Activated T-cell treated with anti-CD3 and anti-CD28 coated beads for 4 hours (primary cell): ENCODE results near the gene ZNF791.
"Not testable (repeated sequence)": the region's sequence is repeated elsewhere in the genome, so short reads cannot be mapped to it uniquely, and the experiment has no call there.

ENCODE experiments used
- DNase-seq: peaks from one replicate; pipeline ENCODE4 v3.0.0-alpha.2; 2020

The ZNF791 gene

DNA sequence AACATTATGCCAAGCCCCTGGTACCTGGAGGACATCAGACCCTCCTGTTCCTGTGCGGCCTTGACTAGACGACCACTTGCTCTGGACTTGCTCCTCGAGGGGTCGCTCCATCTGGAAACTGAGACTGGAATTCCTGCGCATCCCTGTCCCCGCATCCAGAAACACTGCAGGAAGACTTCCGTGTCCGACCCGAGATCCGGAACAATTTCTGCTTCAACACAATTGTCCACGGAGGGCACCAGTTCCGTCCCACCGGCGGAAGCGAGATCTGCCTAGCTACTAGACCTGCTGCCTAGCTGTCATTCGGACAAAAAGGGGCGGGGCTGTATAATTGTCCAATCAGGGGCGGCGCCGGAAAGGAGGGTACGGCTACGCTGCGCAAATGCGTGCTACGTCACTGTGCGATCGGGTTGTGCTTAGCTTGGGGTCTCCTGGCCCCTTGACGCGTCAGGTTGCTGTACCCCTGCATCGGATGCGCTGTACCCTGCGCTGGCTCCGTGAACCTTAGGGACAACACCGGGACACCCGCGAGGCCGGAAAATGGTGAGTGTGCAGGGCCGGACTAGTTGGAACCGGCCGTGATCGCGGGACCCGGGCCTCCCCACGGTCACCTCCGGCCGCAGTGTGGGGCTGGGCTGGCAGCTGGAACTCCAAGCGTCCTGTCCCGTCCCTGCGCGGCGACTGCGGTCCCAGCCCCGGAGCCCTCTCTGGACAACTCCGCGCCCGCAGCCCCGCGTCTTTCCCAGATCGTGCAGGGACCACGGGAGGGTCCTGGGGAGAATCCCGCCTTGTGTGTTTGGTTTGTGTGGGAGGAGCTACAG is at the start of gene ZNF791, which contains the start of gene ZNF490:
Gene ZNF791, plus strand, starts transcription at position 381 of the 821 bp plus-strand sequence. Its CDS starts 160 bp downstream, at position 541.
Gene ZNF490, minus strand, starts transcription at position 274 of the 821 bp plus-strand sequence. Its CDS starts 133 bp downstream, at position 141.
- peak; percentile 96 for DNase-seq

DNA sequence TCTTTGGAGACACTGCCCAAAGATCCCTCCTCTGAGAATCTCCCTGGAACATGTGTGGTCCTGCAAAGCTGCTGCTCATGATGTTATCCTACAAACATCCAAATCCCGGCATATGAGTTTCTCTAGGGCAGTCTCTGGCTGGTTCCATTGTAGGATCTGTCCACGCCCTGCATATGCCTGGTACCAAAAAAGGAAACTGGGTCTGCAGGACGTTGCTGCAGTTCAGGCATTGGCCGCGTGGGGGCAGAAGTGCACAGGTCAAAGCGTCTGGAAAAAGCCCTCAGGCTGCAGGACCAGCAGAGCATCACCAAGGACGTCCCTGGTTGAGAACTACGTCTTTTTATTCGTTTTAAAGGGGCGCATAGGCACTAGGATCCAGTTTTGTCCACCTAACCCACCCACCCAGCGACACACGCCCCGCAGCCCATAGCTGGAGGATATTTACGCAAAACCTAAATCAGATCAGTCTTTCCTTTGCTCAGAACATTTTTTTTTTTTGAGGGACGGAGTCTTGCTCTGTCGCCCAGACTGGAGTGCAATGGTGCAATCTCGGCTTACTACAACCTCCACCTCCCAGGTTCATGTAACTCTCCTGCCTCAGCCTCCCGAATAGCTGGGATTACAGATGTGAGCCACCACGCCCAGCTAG is 46.6 kb upstream of the ZNF791 start:
- peak; percentile 94 for DNase-seq

DNA sequence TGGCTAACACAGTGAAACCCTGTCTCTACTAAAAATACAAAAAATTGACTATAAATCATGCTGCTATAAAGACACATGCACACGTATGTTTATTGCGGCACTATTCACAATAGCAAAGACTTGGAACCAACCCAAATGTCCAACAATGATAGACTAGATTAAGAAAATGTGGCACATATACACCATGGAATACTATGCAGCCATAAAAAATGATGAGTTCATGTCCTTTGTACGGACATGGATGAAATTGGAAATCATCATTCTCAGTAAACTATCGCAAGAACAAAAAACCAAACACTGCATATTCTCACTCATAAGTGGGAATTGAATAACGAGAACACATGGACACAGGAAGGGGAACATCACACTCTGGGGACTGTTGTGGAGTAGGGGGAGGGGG is 44.3 kb upstream of the ZNF791 start:
- DNase-seq, result not testable (repeated sequence)

DNA sequence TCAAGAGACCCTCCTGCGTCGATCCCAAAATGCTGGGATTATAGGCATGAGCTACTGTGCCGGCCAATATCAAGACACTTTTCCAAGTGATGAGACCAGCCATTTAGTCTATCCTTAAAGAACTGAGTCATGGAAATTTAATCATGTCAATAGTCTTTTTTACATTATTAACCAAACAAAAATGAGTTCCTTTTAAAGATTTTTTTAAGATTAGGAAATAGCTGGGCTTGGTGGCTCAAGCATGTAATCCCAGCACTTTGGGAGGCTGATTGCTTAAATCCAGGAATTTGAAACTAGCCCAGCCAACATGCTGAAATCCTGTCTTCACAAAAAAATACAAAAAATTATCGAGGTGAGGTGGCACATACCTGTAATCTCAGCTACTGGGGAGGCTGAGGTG is 42.8 kb upstream of the ZNF791 start:
- no peak for DNase-seq

DNA sequence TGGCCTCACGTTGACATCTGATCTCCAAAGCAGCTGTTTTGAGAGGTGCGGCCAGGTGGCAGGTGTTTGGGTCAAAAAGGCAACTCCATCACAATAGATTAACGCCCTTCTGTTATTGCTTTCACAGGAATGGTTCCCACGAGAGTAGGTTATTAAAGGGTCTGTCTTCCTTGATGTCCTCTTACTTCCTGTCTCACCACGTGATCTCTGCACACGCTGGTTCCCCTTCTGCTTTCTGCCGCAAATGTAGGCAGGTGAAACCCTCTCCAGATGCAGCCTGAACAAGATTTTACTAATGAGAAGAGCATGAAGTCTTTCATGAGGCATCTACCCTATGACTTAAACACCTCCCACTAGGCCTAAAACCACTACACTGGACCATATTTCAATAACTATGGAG is 36.7 kb upstream of the ZNF791 start:
- DNase-seq, result no peak

DNA sequence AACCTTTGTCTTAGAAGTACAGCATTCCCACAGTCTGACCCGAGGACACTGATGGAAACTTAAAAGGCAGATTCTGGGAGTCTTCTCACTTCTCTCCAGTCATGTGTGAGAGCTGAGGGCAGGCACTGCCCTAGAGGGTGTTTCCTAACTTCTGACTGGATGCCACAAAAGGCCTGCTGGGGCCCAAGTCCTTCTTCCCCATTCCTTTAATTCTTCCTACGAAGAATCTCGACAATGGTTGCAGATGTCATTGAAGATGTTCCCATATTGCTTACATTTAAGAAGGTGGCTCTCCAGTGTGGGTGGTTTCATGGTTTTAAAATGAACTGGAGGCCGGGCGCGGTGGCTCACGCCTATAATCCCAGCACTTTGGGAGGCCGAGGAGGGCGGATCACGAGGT is 32.1 kb upstream of the ZNF791 start:
- DNase-seq, result no peak

DNA sequence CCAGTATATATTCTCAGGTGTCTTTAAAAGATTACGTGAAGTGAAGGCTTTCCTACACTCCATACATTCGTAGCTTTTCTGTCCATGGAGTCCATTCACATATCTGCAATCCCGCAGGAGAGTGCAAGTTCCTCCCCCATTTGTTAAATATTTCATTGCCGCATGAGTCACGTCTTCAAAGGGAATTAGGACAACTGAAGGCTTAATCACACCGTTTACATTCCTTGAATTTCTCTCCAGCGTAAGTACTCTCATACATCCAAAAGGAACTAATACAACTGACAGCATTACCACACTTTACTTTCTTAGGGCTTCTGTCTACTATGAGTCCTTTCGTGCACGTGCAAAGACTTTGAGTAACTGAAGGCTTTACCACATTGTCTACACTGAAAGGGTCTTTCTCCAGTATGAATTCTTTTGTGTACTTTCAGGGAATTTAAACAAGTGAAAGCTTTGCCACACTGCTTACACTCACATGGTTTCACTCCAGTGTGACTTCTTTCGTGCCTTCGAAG is 30.5 kb upstream of the ZNF791 start:
- DNase-seq, result no peak

DNA sequence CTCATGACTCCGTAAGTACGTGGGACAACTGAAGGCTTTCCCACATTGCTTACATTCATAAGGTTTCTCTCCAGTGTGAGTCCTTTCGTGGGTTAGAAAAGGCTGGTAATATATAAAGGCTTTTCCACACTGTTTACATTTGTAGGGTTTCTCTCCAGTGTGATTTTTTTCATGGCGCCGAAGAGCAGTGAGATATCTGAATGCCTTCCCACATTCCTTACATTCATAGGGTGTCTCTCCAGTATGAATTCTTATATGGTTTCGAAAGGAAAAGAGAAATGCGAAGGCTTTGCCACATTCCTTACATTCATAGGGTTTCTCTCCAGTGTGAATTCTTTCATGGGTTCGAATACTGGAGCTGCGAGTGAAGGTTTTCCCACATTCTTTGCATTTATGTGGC is 29.6 kb upstream of the ZNF791 start:
- DNase-seq, result no peak

DNA sequence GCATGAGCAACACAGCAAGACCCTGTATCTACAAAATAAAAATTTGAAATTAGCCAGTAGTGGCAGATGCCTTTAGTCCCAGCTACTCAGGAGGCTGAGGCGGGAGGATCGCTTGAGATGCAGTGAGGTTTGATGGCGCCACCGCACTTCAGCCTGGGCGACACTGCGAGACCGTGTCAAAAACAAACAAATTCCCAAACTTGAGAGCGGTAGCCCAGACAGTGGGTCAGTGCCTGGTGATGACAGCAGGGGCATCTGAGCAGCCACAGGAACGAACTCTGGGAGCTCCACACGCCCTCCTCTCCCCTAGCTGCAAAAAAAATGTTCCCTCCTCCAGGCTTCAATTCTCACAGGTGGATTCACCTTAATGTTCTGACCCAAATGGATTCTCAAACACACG is 14.2 kb upstream of the ZNF791 start:
- no peak for DNase-seq

DNA sequence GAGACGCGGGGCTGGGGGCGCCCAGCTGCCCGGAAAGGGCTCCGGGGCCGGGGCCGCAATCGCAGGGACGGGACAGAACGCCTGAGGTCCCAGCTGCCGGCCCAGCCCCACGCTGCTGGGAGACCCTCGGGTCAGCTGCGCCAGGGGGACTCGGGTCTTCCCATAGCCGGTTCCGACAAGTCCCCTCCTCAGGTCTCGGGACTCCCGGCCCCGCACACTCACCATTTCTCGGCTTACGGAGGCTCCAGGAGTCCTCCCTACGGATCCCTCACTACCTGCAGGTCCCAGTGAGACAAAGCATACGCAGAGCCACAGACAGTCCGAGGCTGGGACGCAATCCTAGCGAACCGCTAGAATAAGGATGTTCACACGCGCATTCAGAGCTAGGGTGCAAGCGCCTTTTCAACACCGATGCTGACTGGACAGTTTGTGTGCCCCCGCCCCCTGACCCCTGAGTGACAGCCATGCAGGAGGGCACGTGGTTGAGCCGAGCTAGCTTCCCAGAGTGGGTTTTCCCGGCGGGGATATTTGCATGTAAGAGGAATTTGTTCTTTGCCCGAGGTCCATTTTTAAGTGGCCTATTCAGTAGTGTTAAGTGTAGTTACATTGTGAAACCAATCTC is 13.7 kb upstream of the ZNF791 start:
- DNase-seq, result no peak

DNA sequence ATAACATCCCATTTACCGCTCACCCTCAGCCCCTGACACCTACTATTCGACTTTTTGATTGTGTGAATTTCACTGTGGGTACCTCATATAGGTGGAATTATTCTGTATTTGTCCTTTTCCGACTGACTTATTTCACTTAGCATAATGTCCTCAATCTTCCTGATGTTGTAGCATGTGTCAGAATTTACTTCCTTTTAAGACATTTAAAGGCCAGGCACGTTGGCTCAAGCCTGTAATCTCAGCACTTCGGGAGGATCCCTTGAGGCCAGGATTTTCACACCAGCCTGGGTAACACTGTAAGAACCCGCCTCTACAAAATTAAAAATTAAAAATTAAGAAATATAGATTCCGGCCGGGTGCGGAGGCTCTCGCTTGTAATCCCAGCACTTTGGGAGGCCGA is 13.1 kb upstream of the ZNF791 start:
- no peak for DNase-seq

DNA sequence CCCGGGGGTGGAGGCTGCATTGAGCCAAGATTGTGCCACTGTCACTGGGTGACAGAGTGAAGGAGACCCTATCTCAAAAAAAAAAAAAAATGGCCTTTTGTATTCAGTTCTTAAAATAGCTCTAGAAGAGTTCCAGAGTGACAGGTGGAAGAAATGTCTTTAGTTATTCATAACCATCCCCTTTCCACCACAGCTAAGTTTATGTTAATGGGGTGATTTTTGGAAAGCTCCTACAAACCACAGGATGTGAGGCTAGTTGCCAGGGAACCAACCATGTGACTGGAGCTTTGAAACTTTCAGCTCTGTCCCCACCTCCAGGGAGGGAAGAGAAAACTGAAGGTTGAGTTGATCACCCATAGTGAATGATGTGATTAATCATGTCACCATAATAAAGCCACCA is 7.0 kb upstream of the ZNF791 start:
- DNase-seq, result peak; percentile 14

DNA sequence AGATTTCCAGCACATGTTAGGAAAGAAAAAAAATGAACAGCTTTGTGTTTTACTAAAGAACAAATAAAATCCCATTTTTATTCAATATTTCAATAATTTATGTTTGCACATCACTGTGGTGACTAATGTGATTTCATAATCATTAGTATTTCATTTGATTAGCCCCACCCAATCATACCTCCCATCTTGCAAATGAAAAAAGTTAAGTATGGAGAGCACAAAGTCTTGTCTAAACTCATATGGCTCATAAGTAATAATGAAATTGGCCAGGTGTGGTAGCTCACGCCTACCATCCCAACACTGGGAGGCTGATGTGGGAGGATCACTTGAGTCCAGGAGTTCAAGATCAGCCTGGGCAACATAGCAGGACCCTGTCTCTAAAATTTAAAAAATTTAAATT is 3.9 kb upstream of the ZNF791 start:
- DNase-seq, result no peak

DNA sequence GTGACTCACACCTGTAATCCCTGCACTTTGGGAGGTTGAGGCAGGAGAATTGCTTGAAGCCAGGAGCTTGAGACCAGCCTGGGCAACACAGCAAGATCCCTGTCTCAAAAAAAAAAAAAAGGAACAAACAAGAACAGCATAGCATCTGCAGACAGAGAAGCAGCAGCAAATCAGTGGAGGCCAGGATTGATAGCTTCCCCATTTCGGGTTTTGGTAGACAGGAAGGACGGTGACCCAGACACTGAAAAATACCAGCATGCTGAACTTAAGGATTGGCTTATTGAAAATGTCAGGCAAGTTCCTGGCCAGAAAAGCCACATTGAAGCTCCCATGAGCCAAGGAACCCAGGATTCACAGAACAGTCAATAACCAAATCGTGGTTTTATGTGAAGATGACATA is 3.1 kb upstream of the ZNF791 start:
- no peak for DNase-seq

DNA sequence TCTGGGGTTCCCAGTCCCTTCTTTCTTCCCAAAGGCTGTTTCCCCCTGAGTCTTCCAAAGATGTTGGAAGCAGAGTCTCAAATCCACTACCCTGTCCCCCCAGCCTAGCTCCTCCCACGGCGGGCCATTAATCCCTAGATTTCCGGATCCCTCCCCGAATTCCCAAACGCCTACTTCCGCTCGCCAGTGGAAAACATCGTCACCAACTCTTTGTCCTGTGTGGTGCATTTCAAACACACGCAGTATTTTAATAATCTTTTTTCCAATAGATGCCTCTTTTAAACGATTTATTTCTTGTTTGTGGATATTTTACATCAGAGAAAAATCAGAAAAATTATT is 610 bp downstream of the ZNF791 start:
- DNase-seq, result no peak

DNA sequence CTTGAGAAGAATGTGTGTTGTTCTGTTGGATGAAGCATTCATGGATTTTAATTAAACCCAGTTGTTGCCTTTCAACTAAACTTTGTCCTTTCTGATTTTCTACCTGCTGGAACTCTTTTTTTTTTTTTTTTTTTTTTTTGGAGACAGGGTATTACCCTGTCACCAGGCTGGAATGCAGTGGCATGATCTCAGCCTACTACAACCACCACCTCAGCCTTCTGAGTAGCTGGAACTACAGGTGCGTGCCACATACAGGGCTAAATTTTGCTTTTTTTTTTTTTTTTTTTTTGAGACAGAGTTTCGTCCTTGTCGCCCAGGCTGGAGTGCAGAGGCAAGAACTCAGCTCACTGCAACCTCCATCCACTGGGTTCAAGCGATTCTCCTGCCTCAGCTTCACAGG is 6.9 kb downstream of the ZNF791 start:
- no peak for DNase-seq

DNA sequence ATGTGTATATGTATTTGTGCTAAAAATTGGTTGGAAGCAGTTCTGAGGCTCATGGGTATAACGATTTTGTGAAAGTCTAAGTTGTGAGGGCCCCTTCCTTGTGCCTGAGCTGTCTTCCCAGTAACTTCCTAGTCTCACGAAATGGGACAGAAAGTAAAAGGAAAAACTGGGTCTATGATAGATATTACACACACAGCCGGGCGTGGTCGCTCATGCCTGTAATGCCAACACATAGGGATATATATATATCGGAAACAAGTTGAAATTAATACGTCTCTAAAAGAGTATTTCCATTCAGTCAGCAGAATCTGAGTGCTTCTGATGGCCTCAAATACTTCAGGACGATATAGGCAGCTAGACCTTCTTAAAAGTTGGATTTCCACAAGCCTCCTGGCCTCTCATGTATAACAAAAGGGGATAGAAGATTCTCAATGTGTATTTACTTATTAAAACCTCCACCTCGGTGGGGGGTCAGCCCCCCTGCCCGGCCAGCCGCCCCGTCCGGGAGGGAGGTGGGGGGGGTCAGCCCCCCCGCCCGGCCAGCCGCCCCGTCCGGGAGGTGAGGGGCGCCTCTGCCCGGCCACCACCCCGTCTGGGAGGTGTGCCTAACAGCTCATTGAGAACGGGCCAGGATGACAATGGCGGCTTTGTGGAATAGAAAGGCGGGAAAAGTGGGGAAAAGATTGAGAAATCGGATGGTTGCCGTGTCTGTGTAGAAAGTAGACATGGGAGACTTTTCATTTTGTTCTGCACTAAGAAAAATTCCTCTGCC is 10.7 kb downstream of the ZNF791 start:
- DNase-seq, result not testable (repeated sequence)

DNA sequence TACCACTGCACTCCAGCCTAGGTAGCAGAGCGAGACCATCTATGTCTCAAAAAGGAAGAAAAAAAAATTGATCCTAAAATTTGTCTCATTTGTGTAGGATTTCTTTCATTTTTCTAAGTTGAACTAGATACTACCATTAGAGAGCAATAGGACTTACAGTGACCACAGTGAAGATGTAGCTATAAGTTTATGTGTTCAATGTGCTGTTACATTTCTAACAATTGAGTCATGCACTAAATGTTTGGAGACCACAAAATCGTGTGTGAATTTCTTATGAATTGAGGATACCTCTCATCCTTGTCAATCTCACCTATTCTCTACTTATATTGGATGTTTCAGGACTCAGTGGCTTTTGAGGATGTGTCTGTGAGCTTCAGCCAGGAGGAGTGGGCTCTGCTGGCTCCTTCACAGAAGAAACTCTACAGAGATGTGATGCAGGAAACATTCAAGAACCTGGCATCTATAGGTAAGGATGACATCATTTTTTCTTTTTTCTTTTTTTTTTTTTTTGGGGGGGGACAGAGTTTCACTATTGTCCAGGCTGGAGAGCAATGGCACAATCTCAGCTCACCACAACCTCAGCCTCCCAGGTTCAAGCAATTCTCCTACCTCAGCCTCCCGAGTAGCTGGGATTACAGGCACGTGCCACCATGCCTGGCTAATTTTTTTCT is 12.8 kb downstream of the ZNF791 start:
- DNase-seq, result no peak

DNA sequence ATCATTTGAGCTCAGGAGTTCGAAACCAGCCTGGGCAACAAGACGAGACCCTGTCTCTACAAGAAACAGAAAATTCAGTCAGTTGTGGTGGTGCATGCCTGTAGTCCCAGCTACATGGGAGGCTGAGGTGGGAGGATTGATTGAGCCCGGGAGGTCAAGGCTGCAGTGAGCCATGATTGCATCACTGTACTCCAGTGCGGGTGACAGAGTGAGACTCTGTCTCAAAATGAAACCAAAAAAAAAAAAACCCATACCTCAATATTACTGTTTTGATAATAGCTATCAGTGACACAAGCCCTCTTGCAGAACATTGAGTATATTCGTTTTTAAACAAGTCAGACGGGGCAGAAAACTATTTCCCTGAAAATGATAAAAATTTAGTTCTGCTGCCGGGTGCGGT is 16.2 kb downstream of the ZNF791 start:
- no peak for DNase-seq

DNA sequence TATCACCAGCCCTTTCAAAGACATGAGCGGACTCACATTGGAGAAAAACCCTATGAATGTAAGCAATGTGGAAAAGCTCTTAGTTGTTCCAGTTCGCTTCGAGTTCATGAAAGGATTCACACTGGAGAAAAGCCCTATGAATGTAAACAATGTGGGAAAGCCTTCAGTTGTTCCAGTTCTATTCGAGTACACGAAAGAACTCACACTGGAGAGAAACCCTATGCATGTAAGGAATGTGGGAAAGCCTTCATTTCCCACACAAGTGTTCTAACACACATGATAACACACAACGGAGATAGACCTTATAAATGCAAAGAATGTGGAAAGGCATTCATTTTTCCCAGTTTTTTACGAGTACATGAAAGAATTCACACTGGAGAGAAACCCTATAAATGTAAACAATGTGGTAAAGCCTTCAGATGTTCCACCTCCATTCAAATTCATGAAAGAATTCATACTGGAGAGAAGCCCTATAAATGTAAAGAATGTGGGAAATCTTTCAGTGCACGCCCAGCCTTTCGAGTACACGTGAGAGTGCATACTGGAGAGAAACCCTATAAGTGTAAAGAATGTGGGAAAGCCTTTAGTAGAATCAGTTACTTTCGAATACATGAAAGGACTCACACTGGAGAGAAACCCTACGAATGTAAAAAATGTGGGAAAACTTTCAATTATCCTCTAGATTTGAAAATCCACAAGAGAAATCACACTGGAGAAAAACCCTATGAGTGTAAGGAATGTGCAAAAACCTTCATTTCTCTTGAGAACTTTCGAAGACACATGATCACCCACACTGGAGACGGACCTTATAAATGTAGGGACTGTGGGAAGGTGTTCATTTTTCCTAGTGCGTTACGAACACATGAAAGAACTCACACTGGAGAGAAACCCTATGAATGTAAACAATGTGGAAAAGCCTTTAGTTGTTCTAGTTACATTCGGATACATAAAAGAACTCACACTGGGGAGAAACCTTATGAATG is 17.6 kb downstream of the ZNF791 start:
- no peak for DNase-seq

DNA sequence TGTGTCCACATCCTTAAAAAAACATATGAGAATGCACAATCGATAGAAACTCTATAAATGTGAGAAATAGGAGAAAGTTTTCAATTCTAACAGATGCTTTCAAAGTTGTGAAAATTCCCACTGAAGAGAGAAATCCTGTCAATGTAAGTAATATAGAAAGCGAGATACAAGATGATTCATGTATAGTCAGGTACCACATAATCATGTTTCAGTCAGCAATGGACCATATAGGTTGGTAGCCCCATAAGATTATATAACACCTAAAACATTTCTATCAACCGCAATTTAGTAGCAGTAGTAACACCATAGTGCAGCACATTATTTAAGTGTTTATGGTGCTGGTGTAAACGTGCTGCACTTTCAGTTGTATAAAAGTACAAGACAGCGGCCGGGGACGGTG is 18.5 kb downstream of the ZNF791 start:
- DNase-seq, result no peak
